ENCODE results near the gene CIAO2B.
"Not testable (repeated sequence)": the region's sequence is repeated elsewhere in the genome, so short reads cannot be mapped to it uniquely, and the experiment has no call there.

Gene CIAO2B

GRCh38 chr16:66955363-66956153 lies 21.4 kb upstream of the CIAO2B start:
- not testable (repeated sequence) for DNase-seq (ENCODE audit: low read depth)

DNA sequence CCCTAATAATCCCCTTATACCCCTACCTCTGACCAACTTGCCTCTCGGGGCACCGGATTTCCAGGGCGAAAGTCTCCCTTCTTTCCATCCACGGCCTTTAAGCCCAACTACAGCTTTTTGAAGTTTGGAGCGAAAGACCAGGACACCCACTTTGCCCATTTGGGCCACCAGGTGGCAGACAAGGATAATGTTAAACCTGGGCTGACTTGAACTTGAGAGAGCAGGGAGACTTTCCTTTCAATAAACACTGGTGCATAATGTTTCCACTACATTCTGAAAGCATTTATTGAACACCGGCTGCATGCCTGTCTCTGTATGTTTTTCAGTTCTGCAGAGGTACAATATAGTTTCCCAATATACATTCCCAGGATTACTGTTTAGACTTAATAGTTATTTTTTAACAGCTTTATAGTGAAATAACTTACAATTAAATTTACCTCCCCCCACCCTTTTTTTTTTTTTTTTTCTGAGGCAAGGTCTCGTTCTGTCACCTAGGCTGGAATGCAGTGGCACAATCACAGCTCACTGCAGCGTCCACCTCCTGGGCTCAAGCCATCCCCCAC lies 20.0 kb upstream of the CIAO2B start:
- no peak for DNase-seq (ENCODE audit: low read depth)

GRCh38 chr16:66953462-66954096 lies 19.4 kb upstream of the CIAO2B start:
- DNase-seq (ENCODE audit: low read depth), result no peak

DNA sequence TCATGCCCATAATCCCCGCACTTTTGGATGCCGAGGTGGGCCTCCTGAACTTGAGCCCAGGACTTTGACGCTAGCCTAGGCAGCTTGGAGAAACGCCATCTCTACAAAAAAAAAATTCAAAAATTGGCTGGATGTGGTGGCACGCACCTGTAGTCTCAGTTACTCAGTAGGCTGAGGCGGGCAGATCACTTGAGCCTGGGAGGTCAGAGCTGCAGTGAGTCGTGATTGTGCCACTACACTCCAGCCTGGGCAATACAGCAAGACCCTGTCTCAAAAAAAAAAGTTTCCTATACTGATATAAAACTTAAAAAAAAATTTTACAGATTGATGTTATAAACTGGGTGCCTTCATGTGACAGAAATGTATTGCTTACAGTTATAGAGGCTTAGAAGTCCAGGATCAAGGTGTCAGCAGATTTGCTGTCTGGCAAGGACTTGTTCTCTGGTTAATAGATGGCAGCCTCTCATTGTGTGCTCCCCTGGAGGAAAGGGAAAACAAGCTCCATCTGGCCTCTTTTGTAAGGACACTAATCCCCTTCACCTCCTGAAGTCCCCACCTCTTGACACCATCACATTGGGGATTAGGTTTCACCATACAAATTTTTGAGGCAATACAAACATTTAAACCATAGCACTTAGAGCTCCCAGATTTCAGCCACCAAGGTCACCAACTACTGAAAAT lies 18.4 kb upstream of the CIAO2B start:
- no peak for DNase-seq (ENCODE audit: low read depth)

DNA sequence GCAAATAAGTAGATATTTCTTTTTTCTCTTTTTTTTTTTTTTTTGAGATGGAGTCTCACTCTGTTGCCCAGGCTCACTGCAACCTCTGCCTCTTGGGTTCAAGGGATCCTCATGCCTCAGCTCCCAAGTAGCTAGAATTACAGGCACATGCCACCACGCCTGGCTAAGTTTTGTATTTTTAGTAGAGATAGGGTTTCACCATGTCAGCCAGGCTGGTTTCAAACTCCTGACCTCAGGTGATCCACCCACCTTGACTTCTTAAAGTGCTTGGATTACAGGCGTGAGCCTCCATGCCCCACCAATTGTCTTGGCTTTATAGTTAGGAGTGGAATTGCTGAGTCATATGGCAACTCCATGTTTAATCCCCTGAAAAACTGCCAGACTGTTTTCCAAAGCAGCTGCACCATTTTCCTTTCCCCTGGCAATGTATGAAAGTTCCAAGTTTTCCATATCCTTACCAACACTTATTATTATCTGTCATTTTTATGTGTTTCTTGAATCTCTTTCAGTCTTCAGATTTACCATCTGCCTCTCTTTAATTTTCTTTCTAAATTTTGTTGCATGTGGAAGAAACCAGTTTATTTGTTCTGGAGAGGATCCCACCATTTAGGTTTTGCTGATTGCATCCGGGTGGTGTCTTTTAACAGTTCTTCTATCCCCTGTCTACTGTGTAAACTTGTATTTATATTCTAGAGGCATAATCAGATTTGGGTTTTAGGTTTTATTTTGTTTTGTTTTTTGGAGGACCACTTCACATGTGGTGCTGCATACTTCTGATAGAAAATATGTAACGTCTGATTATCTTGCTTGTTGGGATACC lies 17.0 kb upstream of the CIAO2B start:
- DNase-seq (ENCODE audit: low read depth), result no peak

DNA sequence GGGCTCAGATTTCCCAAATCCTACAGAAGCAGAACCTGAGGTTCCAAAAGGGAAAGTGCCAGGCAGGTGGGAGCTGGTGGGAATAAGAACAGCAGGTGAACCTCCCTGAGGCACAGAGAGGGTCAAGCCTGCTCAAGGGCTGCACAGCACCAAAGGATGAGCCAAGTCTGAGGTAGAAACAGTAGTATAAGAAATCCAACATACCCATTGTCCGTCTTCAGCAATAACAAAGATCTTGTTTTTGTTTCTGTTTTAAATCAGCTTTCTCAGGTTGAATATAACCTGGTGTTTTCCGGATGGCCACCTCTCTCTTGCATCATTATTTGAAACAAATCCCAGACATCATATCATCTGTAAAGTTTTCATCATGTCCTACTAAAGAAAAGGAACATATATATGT lies 16.2 kb upstream of the CIAO2B start:
- DNase-seq (ENCODE audit: low read depth), result no peak

- no peak for DNase-seq (ENCODE audit: low read depth)
Measured at GRCh38 chr16:66949472-66949871, 15.3 kb upstream of the CIAO2B start.

DNA sequence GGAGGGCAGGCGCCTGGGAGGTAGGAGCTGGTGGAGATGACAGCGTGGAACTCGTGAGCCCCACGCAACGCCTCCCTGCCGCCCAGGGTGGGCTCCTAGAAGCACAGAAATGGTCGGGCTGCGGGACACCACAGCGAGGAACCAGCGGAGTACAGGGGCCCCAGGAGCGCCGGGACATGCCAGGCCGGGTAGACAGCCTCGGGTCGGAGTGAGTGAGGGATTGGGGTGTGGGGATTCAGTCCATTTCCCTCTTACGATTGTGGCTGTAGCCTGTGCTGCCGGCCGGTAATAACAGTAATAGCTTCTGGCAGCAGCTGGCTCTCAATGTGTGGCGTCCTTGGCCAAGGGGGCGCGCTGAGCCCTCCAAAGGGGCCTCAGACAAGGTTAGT lies 14.6 kb upstream of the CIAO2B start:
- no peak for DNase-seq (ENCODE audit: low read depth)

DNA sequence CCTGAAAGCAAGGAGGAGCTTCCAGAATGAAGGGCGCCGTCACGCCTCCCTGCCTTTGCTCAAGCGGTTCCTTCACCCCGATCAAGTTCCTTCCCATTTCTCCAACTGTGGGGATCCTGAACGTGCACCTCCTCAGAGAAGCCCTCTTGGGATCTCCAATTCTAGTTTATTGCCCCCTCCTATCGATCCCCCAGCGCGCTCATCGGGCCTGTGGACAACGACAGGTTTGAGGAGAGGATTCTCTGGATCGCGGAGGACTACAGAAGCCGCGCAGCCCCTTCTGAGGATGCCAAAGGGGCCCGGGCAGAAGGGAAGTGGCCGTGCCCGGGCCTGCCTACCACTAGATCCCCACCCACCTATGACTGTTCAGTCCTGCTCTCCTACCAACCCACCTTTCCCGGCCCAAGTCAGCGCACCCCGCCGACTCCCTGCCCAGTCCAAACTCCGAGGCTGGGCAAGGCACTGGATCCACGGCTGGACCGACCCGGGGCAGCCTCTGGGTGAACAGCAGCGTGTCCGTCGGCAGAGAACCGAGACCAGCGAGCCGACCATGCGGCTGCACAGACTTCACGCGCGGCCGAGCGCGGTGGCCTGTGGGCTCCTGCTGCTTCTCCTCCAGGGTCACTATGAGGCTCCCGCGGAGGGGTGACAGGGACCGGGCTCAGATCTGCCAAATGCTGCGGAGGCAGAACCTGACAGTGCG lies 14.1 kb upstream of the CIAO2B start:
- no peak for DNase-seq (ENCODE audit: low read depth)

DNA sequence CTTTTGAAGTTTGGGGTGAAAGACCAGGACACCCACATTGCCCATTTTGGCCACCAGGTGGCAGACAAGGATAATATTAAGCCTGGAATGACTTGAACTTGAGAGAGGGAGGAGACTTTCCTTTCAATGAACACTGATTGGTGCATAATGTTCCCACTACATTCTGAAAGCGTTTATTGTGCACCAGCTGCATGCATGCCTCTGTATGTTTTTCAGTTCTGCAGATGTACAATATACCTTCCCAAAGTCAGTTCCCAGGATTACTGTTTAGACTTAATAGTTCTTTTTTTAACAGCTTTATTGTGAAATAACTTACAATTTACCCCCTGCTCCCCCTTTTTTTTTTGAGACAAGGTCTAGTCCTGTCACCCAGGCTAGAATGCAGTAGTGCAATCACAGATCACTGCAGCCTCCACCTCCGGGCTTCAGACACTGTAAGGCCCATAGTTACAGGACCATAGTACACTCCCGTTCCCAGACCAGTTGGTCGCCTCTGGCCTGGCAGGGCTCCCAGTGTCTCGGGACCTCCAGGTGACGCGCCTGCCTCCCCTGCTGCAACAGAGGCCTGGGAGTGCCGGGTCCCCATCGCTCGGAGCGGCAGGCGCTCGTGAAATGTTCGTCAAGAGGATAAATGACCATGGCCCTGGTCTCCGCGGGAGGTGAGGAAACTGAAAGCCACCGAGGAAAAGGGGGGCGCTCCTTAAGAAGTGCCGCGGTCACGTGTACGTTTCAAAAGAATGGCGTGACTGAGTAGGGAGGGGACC lies 13.3 kb upstream of the CIAO2B start:
- DNase-seq (ENCODE audit: low read depth), result no peak

DNA sequence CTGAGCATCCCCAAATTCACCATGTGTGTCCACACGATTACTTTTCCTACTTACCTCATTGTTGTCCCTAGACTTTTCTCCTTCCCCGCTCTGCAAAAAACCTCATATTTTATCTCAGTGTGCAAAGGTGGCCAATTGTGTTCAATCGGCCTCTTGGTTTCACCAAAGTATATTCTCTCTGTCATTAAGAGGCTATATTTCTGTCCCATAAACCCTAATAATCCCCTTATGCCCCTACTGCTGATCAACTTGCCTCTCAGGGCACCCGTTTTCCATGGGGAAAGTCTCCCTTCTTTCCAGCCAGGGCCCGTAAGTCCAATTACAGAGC lies 12.7 kb upstream of the CIAO2B start:
- no peak for DNase-seq (ENCODE audit: low read depth)

- DNase-seq (ENCODE audit: low read depth), result no peak
Measured at GRCh38 chr16:66946541-66946940, 12.3 kb upstream of the CIAO2B start.

GRCh38 chr16:66945939-66946338 lies 11.7 kb upstream of the CIAO2B start:
- no peak for DNase-seq (ENCODE audit: low read depth)

DNA sequence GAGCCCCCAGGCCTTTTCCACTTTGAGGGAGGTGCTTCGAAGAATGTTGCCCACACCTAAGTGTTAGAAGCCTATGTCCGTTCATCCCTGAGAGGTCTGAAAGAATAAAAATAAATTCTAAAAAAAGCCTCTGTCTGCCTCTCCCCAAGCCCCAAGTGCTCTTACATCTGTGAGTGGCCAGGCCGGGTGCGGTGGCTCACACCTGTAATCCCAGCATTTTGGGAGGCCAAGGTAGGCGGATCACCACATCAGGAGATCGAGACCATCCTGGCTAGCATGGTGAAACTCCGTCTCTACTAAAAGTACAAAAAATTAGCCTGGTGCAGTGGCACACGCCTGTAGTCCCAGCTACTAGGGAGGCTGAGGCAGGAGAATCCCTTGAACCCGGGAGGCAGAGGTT lies 10.8 kb upstream of the CIAO2B start:
- DNase-seq (ENCODE audit: low read depth), result not testable (repeated sequence)

DNA sequence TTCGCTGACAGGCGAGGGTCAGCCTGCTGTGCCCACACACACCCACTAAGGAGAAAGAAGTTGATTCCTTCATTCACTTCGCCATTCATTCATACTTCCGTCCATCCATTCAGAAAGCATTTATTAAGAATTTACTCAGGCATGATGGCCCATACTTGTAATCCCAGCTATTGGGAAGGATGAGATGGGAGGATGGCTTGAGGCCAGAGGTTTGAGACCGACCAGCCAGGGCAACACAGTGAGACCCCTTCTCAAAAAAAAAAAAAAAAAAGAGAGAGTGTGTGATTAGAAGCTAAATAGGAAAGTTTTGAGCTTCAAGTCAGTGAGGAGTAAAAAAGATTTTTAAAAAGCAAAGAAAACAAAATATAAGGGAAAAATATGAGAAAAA lies 9.8 kb upstream of the CIAO2B start:
- no peak for DNase-seq (ENCODE audit: low read depth)

DNA sequence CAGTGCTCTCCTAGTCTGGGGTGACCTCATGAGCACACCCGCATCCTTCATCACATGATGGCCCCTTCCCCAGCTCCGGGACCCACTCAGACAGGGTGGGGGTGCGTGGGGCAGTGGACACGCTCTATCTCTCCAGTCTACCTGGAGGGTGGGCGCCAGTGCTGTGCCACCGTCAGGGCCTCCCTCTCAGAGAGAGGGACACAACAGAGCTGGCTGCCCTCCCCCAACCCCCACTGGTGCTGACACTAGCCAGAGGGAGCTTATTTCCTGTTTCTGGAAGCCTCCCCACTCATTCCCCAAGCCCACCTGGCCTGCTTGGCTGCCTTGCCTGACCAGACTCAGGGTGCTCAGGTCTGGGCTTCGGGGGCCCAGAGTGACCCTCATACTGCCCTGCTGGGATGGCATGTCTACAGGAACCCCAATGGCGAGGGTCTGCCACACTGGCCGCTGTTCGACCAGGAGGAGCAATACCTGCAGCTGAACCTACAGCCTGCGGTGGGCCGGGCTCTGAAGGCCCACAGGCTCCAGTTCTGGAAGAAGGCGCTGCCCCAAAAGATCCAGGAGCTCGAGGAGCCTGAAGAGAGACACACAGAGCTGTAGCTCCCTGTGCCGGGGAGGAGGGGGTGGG lies 9.3 kb upstream of the CIAO2B start:
- DNase-seq (ENCODE audit: low read depth), result no peak

DNA sequence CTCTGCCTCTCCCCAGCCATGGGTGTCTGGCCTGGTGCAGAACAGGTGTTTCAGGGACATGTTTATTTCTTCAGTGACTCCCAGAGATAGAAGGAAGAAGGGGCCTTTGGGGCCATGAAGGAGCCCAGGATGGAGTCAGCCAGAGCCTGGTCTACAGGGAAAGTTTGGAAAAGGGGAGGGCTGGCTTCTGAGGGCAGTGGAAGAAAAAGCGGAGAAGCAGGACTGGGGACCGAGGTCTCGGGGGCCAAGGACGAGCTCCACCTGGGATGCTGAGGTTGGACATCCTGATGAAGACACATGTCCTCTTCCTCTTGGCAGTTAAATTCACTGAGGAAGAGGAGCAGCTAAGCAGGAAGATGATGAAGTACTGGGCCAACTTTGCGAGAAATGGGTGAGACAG lies 8.8 kb upstream of the CIAO2B start:
- no peak for DNase-seq (ENCODE audit: low read depth)

DNA sequence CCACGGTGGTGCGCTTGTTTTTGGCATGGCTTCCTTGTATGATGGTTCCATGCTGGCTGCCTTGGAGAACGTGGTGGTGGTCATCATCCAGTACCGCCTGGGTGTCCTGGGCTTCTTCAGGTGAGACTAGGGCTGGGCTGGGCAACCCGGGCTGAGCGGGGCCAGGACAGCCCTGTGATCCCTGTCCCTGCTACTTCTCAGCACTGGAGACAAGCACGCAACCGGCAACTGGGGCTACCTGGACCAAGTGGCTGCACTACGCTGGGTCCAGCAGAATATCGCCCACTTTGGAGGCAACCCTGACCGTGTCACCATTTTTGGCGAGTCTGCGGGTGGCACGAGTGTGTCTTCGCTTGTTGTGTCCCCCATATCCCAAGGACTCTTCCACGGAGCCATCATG lies 6.0 kb upstream of the CIAO2B start:
- no peak for DNase-seq (ENCODE audit: low read depth)

GRCh38 chr16:66939366-66939765 lies 5.2 kb upstream of the CIAO2B start:
- no peak for DNase-seq (ENCODE audit: low read depth)

GRCh38 chr16:66937725-66938337 lies 3.6 kb upstream of the CIAO2B start:
- DNase-seq (ENCODE audit: low read depth), result no peak

Measured in non-pigmented ciliary epithelial cell (primary cell).